Esophagus squamous epithelium (tissue), 4 donors: ENCODE measurements around the gene ADGRE3.

Experiments
- POLR2A ChIP-seq, 4 donors: fragments of 450-650 bp; IDR thresholded peaks; one replicate each; pipeline ENCODE4 v1.6.1; 2017; ENCODE audit warnings: antibody characterized with exemption in 4 of 4, mild to moderate bottlenecking in 4 of 4, moderate library complexity in 3 of 4
- TF ChIP-seq, protein P1 (sequence below), 6 experiments: fragments of 450-650 bp in 4 of 6; fragments of 200-600 bp in 2 of 6; sonication (generic) in 2 of 6; IDR thresholded peaks; one replicate each; pipeline ENCODE4 v1.5.1; 2016 to 2019; ENCODE audit warnings: antibody characterized with exemption in 6 of 6, mild to moderate bottlenecking in 4 of 6, moderate library complexity in 4 of 6

DNA sequence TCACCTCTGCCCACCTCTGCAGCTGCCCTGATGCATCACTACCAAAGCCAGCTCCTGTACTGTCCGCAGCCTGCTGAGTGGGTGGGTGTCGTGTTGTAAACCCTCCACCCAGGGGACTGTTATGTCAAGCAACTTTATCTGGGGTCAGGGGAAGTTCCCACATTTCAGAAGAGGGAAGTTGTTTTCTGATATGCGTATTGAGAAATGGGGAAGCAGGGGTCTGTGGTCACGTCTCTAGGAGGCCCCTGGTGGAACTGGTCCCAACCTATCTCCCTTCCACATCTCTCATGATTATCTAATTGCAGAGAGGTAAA lies 60.6 kb downstream of the ADGRE3 start:
- TF ChIP-seq, protein P1, sequence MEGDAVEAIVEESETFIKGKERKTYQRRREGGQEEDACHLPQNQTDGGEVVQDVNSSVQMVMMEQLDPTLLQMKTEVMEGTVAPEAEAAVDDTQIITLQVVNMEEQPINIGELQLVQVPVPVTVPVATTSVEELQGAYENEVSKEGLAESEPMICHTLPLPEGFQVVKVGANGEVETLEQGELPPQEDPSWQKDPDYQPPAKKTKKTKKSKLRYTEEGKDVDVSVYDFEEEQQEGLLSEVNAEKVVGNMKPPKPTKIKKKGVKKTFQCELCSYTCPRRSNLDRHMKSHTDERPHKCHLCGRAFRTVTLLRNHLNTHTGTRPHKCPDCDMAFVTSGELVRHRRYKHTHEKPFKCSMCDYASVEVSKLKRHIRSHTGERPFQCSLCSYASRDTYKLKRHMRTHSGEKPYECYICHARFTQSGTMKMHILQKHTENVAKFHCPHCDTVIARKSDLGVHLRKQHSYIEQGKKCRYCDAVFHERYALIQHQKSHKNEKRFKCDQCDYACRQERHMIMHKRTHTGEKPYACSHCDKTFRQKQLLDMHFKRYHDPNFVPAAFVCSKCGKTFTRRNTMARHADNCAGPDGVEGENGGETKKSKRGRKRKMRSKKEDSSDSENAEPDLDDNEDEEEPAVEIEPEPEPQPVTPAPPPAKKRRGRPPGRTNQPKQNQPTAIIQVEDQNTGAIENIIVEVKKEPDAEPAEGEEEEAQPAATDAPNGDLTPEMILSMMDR (IDR thresholded peaks at IDR 0.05): no peak
- TF ChIP-seq POLR2A (IDR thresholded peaks at IDR 0.05): no peak
